ENCODE data around the gene MIB1.

DNA sequence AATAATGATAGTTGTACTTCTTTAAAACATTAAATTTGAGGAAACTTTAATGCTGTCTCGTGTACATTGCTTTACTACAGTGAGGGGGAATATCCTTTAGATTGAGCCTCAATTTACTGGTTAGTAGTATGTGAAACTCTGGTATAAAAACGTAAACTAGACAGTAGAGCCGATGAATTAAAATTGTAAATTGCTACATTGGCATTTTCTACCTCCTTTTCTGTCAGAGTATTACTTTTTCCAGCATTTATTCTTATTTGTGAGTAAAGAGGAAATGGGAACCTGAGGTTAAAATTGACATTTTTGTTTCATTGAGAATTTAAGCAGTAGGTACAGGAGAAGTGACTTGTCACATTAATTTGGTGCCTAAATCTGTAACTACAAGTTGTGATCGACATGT is 128.2 kb downstream of the MIB1 start:
- TF ChIP-seq, protein P1, sequence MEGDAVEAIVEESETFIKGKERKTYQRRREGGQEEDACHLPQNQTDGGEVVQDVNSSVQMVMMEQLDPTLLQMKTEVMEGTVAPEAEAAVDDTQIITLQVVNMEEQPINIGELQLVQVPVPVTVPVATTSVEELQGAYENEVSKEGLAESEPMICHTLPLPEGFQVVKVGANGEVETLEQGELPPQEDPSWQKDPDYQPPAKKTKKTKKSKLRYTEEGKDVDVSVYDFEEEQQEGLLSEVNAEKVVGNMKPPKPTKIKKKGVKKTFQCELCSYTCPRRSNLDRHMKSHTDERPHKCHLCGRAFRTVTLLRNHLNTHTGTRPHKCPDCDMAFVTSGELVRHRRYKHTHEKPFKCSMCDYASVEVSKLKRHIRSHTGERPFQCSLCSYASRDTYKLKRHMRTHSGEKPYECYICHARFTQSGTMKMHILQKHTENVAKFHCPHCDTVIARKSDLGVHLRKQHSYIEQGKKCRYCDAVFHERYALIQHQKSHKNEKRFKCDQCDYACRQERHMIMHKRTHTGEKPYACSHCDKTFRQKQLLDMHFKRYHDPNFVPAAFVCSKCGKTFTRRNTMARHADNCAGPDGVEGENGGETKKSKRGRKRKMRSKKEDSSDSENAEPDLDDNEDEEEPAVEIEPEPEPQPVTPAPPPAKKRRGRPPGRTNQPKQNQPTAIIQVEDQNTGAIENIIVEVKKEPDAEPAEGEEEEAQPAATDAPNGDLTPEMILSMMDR (IDR thresholded peaks at IDR 0.05), result no peak
- no peak for TF ChIP-seq POLR2A (IDR thresholded peaks at IDR 0.05)
